HCT116 (cell line): ENCODE measurements around the gene DLG2. TPM values are rescaled to one million over a fixed set of nuclear protein-coding genes. Genes with fewer than 3 reads are reported as not detected.

Source experiments
- ATAC-seq: fragments of 200-7000 bp; cut with Tn5 transposase; 2 replicates; pipeline ENCODE4 v1.9.1; 2020; ENCODE audit warnings: mild to moderate bottlenecking, moderate library complexity
- BruUV-seq: library from RNA; stranded (reverse); fragments of 400-500 nt; replicated peaks from 2 replicates; lab custom pipeline; 2021; lab: Mats Ljungman, UMichigan
- CTCF ChIA-PET: fragments of 300-600 bp; sonication (Branson Sonifier 250); formaldehyde crosslinking; loops from one replicate; lab custom pipeline; 2021; ENCODE audit warnings: antibody characterized with exemption; lab: Charles Lee
- POLR2A ChIA-PET: fragments of 300-600, 350-600 bp; sonication (Branson Sonifier 250); formaldehyde crosslinking; loops from one replicate; lab custom pipeline; 2021; ENCODE audit warnings: antibody characterized with exemption; lab: Charles Lee
- RAD21 ChIA-PET, 2 experiments: fragments of 300-600 bp; sonication (Branson Sonifier 250); formaldehyde crosslinking; loops; one replicate each; lab custom pipeline; 2023; ENCODE audit warnings: low total read pairs in 2 of 2; ENCODE audit not compliant: uncharacterized antibody in 2 of 2, unreplicated experiment in 2 of 2, low non-redundant PET in 1 of 2; lab: Charles Lee
- DNase-seq: peaks from one replicate; pipeline ENCODE4 v3.0.0-alpha.2; 2010; ENCODE audit warnings: low read depth, low spot score
- H2AFZ ChIP-seq: fragments of 200-600 bp; shearing (Covaris generic), sonication (generic); 2 replicates; pipeline ENCODE4 v1.6.1; 2017; ENCODE audit warnings: low read depth, mixed run types, mixed read lengths, antibody characterized with exemption, low read length; ENCODE audit not compliant: poor library complexity, severe bottlenecking
- H3K27ac ChIP-seq: 2 replicates; pipeline ENCODE4 v1.5.1; 2012; ENCODE audit warnings: low read depth, low read length
- H3K27me3 ChIP-seq: fragments of 200-600 bp; sonication (generic); 2 replicates; pipeline ENCODE4 v1.6.1; 2016; ENCODE audit warnings: mixed run types, low read length, mixed read lengths; ENCODE audit not compliant: insufficient read depth
- H3K36me3 ChIP-seq, 2 experiments: fragments of 200-500 bp in 1 of 2; fragments of 200-600 bp in 1 of 2; sonication (Bioruptor generic) in 1 of 2; sonication (generic) in 1 of 2; 2 replicates each; pipeline versions ENCODE4 v1.5.1 to v1.6.1; 2014 to 2016; ENCODE audit warnings: low read length in 2 of 2, inconsistent platforms in 1 of 2, mixed read lengths in 1 of 2, mixed run types in 1 of 2; ENCODE audit not compliant: insufficient read depth in 2 of 2, control insufficient read depth in 1 of 2
- H3K4me1 ChIP-seq, 2 experiments: fragments of 200-600 bp in 1 of 2; sonication (generic) in 1 of 2; 2 replicates each; pipeline versions ENCODE4 v1.5.1 to v1.6.1; 2012 to 2017; ENCODE audit warnings: low read length in 2 of 2, inconsistent platforms in 1 of 2, mild to moderate bottlenecking in 1 of 2, mixed read lengths in 1 of 2, mixed run types in 1 of 2, moderate library complexity in 1 of 2; ENCODE audit not compliant: insufficient read depth in 2 of 2, control insufficient read depth in 1 of 2
- H3K4me2 ChIP-seq: fragments of 200-600 bp; sonication (generic); 2 replicates; pipeline ENCODE4 v1.6.1; 2017; ENCODE audit warnings: mixed run types, low read length, mixed read lengths
- H3K4me3 ChIP-seq, 2 experiments: fragments of 200-600 bp in 1 of 2; sonication (generic) in 1 of 2; replicated peaks in 1 of 2; 2 replicates each; pipeline ENCODE4 v1.5.1; 2011 to 2016; ENCODE audit warnings: low read length in 2 of 2, control low read depth in 1 of 2, low read depth in 1 of 2, mild to moderate bottlenecking in 1 of 2, mixed read lengths in 1 of 2, mixed run types in 1 of 2
- H3K79me2 ChIP-seq: fragments of 200-600 bp; sonication (generic); 2 replicates; pipeline ENCODE4 v1.6.1; 2017; ENCODE audit warnings: mild to moderate bottlenecking, mixed run types, low read length, moderate library complexity, mixed read lengths; ENCODE audit not compliant: insufficient read depth
- H3K9ac ChIP-seq: fragments of 200-600 bp; sonication (generic); 2 replicates; pipeline ENCODE4 v1.6.1; 2016; ENCODE audit warnings: low read length, mixed read lengths
- H3K9me2 ChIP-seq: fragments of 200-600 bp; sonication (generic), shearing (Covaris generic); 2 replicates; pipeline ENCODE4 v1.6.1; 2017; ENCODE audit warnings: mixed run types, mild to moderate bottlenecking, moderate library complexity; ENCODE audit not compliant: insufficient read depth
- H3K9me3 ChIP-seq, 2 experiments: fragments of 200-500 bp in 1 of 2; fragments of 200-600 bp in 1 of 2; sonication (Bioruptor generic) in 1 of 2; sonication (generic) in 1 of 2; 2 replicates each; pipeline ENCODE4 v1.6.1; 2014 to 2017; ENCODE audit warnings: low read length in 2 of 2, mixed read lengths in 2 of 2, inconsistent platforms in 1 of 2, low read depth in 1 of 2, mild to moderate bottlenecking in 1 of 2, mixed run types in 1 of 2, moderate library complexity in 1 of 2; ENCODE audit not compliant: control insufficient read depth in 1 of 2, insufficient read depth in 1 of 2
- H4K20me1 ChIP-seq: fragments of 200-600 bp; sonication (generic), shearing (Covaris generic); 2 replicates; pipeline ENCODE4 v1.6.1; 2017; ENCODE audit warnings: mixed run types, mild to moderate bottlenecking, moderate library complexity; ENCODE audit not compliant: insufficient read depth
- ELF1 ChIP-seq: IDR thresholded peaks from 2 replicates; pipeline ENCODE4 v1.6.1; 2012; ENCODE audit warnings: low read depth, borderline replicate concordance
- EZH2 ChIP-seq: fragments of 200-600 bp; sonication (generic); IDR thresholded peaks from 2 replicates; pipeline ENCODE4 v1.6.1; 2017; ENCODE audit warnings: antibody characterized with exemption, mixed run types
- EZH2phosphoT487 ChIP-seq: fragments of 200-600 bp; IDR thresholded peaks from 2 replicates; pipeline ENCODE4 v1.6.1; 2018; ENCODE audit warnings: antibody characterized with exemption, borderline replicate concordance
- FOSL1 ChIP-seq: IDR thresholded peaks from 2 replicates; pipeline ENCODE4 v1.6.1; 2012; ENCODE audit warnings: low read depth
- POLR2AphosphoS5 ChIP-seq: IDR thresholded peaks from 2 replicates; pipeline ENCODE4 v1.6.1; 2011; ENCODE audit warnings: mild to moderate bottlenecking, low read depth, low read length, moderate library complexity
- RAD21 ChIP-seq: IDR thresholded peaks from 2 replicates; pipeline ENCODE4 v1.6.1; 2012; ENCODE audit warnings: low read depth, mild to moderate bottlenecking
- SP1 ChIP-seq: IDR thresholded peaks from 2 replicates; pipeline ENCODE4 v1.6.1; 2012; ENCODE audit warnings: low read depth
- SRF ChIP-seq: IDR thresholded peaks from 2 replicates; pipeline ENCODE4 v1.6.1; 2012; ENCODE audit warnings: low read depth
- TCF7L2 ChIP-seq: IDR thresholded peaks from 2 replicates; pipeline ENCODE4 v1.7.0; 2011; ENCODE audit warnings: borderline replicate concordance, inconsistent platforms; ENCODE audit not compliant: insufficient read depth, insufficient read length; ENCODE audit errors: extremely low read depth
- ZFX ChIP-seq: fragments of 450-650 bp; IDR thresholded peaks from 2 replicates; pipeline ENCODE4 v1.6.1; 2017
- ZNF274 ChIP-seq: fragments of 200-500 bp; sonication (Bioruptor generic); IDR thresholded peaks from 2 replicates; pipeline ENCODE4 v1.6.1; 2014; ENCODE audit warnings: mild to moderate bottlenecking, low read depth, low read length, inconsistent platforms
- intact Hi-C: fragments of 100-400 bp; cut with micrococcal nuclease; formaldehyde crosslinking; loops from 2 replicates; pipeline ENCODE4 v1.10.0; 2022
- total RNA-seq: library from RNA; stranded (reverse); gene quantifications from one replicate; pipeline ENCODE4 v1.2.1, GENCODE V29; 2021; ENCODE audit not compliant: unreplicated experiment
- TF ChIP-seq, protein P1 (sequence below), 3 experiments: fragments of 200-600 bp in 1 of 3; sonication (generic) in 1 of 3; IDR thresholded peaks in 2 of 3; conservative IDR thresholded peaks in 1 of 3; 2 replicates each; pipeline ENCODE4 v1.5.1; 2012 to 2017; ENCODE audit warnings: low read depth in 2 of 3, low read length in 2 of 3, antibody characterized with exemption in 1 of 3, borderline replicate concordance in 1 of 3, control low read depth in 1 of 3, mild to moderate bottlenecking in 1 of 3, mixed read lengths in 1 of 3, mixed run types in 1 of 3, moderate library complexity in 1 of 3; ENCODE audit not compliant: insufficient read depth in 1 of 3

Gene DLG2
- total RNA-seq, 1 experiment from 2014 or later, result 2.4 TPM

DNA sequence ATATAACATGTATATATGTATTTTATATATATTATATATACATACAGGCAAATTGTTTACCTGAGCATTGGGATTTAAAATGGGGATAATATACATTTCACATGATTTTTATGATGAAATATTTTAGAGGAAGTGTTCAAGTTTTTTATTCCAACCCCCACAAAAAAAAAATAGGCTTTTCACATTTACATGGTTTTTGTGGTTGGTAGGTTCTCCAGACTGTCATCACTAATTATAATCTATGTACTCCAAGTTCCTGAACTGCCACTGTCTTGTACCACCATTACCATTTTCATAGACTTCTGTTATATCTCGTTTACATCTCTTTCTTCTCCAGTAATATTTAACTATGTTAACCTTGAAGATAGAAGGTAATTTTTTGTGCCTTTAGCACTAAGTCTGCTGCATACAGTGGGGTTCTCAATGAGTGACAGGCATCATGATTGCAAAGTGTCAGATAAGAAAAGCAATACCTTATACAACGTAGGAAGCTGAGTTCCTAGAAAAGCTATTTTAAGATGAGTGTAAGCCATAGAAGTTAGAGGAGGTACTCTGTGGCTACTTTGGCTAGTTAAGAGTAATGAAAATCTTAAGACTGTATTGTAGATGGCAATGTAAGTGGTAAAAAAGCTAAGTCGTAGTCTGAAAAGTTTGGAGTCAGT is 25.8 kb upstream of the DLG2 start:
- H3K36me3 ChIP-seq, result peaks cover 16 to 17% of the 10 kb centered on the region in 2 experiments
- TF ChIP-seq SP1 (no peak), RAD21 (no peak), ELF1 (no peak), SRF (no peak), FOSL1 (no peak), POLR2AphosphoS5 (no peak), ZFX (no peak), EZH2 (no peak)
- no peak overlapping the region for H3K27ac ChIP-seq
- H3K27me3 ChIP-seq, result no peaks in the 10 kb centered on the region
- intact Hi-C loops, result no loop called here
- DNase-seq (no peak), ATAC-seq (no peak)
- H3K9ac ChIP-seq, result no peak overlapping the region
- H3K4me2 ChIP-seq, result no peak overlapping the region
- RAD21 ChIA-PET, result interaction anchor here in 1 of 2 experiments (0.5 kb wide), 1 partner anchor 180 kb away, joined by 3 read pairs; no protein-coding TSS in a partner anchor
- peaks cover 2 to 10% of the 10 kb centered on the region in 2 experiments; a peak in 3 of 4 replicates for H3K4me1 ChIP-seq
- POLR2A ChIA-PET, result no interaction called here
- H3K9me2 ChIP-seq, result no peaks in the 10 kb centered on the region
- H3K4me3 ChIP-seq, result no peak overlapping the region
- peaks cover 61% of the 10 kb centered on the region for H3K79me2 ChIP-seq
- H4K20me1 ChIP-seq, result peaks cover 10% of the 10 kb centered on the region
- no TSS peak for BruUV-seq
- no peak overlapping the region for H2AFZ ChIP-seq
- H3K9me3 ChIP-seq, result no peaks in the 10 kb centered on the region
- CTCF ChIA-PET, result no interaction called here

DNA sequence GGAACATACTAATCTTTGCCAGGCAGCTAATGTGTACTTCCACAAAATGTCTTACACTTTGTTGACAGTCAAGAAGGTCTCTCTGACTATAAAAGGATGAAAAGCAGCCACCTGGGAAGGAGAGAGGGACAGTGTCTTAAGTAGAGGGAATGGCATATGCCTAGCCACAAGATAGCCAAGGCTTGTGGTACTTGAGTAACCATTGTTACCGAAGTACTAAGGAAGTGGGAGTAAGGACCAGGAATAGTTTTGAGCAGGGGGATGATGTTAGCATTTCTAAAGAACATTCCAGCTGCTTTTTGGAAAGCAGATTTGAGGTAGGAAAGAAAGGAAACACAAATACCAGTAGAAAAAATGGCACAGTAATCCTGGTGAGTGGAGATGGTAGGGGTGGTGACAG is 24.0 kb upstream of the DLG2 start:
- ChIA-PET CTCF (no interaction called here), POLR2A (interaction anchor here (2.1 kb wide), 1 partner anchor 13 kb away, joined by 9 read pairs; the partner anchor contains the start of gene CREBZF), RAD21 (no interaction called here)
- DNase-seq, result no peak
- Histone ChIP-seq H3K4me3 (no peak overlapping the region), H3K4me1 (peaks cover 4 to 15% of the 10 kb centered on the region in 2 experiments; a peak in 3 of 4 replicates), H3K9ac (no peak overlapping the region), H3K4me2 (no peak overlapping the region), H3K27me3 (no peaks in the 10 kb centered on the region), H3K36me3 (peaks cover 0 to 10% of the 10 kb centered on the region in 2 experiments; a peak in 3 of 4 replicates), H3K9me3 (no peaks in the 10 kb centered on the region), H3K79me2 (peaks cover 44% of the 10 kb centered on the region), H2AFZ (no peak overlapping the region), H3K9me2 (no peaks in the 10 kb centered on the region), H4K20me1 (no peaks in the 10 kb centered on the region), H3K27ac (no peak overlapping the region)
- intact Hi-C loops, result no loop called here
- no TSS peak for BruUV-seq
- TF ChIP-seq ZFX (no peak), TCF7L2 (no peak), ZNF274 (no peak), EZH2 (no peak), EZH2phosphoT487 (no peak), RAD21 (no peak)
- TF ChIP-seq, protein P1, sequence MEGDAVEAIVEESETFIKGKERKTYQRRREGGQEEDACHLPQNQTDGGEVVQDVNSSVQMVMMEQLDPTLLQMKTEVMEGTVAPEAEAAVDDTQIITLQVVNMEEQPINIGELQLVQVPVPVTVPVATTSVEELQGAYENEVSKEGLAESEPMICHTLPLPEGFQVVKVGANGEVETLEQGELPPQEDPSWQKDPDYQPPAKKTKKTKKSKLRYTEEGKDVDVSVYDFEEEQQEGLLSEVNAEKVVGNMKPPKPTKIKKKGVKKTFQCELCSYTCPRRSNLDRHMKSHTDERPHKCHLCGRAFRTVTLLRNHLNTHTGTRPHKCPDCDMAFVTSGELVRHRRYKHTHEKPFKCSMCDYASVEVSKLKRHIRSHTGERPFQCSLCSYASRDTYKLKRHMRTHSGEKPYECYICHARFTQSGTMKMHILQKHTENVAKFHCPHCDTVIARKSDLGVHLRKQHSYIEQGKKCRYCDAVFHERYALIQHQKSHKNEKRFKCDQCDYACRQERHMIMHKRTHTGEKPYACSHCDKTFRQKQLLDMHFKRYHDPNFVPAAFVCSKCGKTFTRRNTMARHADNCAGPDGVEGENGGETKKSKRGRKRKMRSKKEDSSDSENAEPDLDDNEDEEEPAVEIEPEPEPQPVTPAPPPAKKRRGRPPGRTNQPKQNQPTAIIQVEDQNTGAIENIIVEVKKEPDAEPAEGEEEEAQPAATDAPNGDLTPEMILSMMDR (IDR thresholded peaks at IDR 0.05 in 2 of 3, conservative IDR thresholded peaks at IDR 0.05 in 1 of 3; ENCODE audit: borderline replicate concordance in 1 of 3, insufficient read depth in 1 of 3, low read depth in 2 of 3, low read length in 2 of 3), result no peak
- no peak for ATAC-seq
